ENCODE results near the gene EXOSC7. TPM values are rescaled to one million over a fixed set of nuclear protein-coding genes. Genes with fewer than 3 reads are reported as not detected.

The EXOSC7 gene
- total and polyA plus RNA-seq, 2 experiments from 2014 or later = 31.1 to 53.5 TPM

- Histone ChIP-seq H3K9me2 (ENCODE audit: insufficient read depth) (no peaks in the 10 kb centered on the region), H3K4me3 (peak overlapping the region; percentile 42), H2AFZ (no peak overlapping the region), H3F3A (ENCODE audit: insufficient read depth) (peaks cover 55% of the 10 kb centered on the region), H3K9ac (peak overlapping the region; percentile 56), H3K36me3 (ENCODE audit: low read depth) (no peaks in the 10 kb centered on the region), H3K79me2 (ENCODE audit: insufficient read depth) (no peaks in the 10 kb centered on the region), H3K27ac (peak overlapping the region; percentile 83), H4K20me1 (ENCODE audit: insufficient read depth) (no peaks in the 10 kb centered on the region), H3K9me3 (ENCODE audit: low read depth) (no peaks in the 10 kb centered on the region), H3K27me3 (replicated peaks; ENCODE audit: insufficient read depth) (no peaks in the 10 kb centered on the region), H3K4me1 (ENCODE audit: insufficient read depth) (peaks cover 55% of the 10 kb centered on the region), H3K4me2 (ENCODE audit: unreplicated experiment) (peak overlapping the region; percentile 64)
- 10 to 12% methylated on average over 7 of the region's 7 CpGs for WGBS, 2 experiments (ENCODE audit: low coverage in 1 of 2, low lambda C conversion rate in 2 of 2, missing lambda C conversion rate in 2 of 2)
- peak; percentile 81 for DNase-seq
- no peak for TF ChIP-seq EZH2 (IDR thresholded peaks at IDR 0.05; ENCODE audit: insufficient read depth, poor library complexity, severe bottlenecking)
- no peak for TF ChIP-seq EZH2phosphoT487 (IDR thresholded peaks at IDR 0.05; ENCODE audit: insufficient read depth, low read depth)
- in situ Hi-C loops (cut with MboI) = no loop called here
Measured at GRCh38 chr3:45055411-45056143, 79.5 kb downstream of the EXOSC7 start.

- no peaks in the 10 kb centered on the region for H3K9me2 ChIP-seq (ENCODE audit: insufficient read depth)
- H3K9me3 ChIP-seq (ENCODE audit: low read depth) = no peaks in the 10 kb centered on the region
- no peak overlapping the region for H3K4me3 ChIP-seq
- H2AFZ ChIP-seq = no peak overlapping the region
- H3K36me3 ChIP-seq (ENCODE audit: low read depth) = no peaks in the 10 kb centered on the region
- H3K27ac ChIP-seq = no peak overlapping the region
- no peaks in the 10 kb centered on the region for H3K79me2 ChIP-seq (ENCODE audit: insufficient read depth)
- no peaks in the 10 kb centered on the region for H3K27me3 ChIP-seq (replicated peaks; ENCODE audit: insufficient read depth)
- in situ Hi-C loops (cut with MboI) = no loop called here
- no peak overlapping the region for H3K9ac ChIP-seq
- peaks cover 55% of the 10 kb centered on the region for H3F3A ChIP-seq (ENCODE audit: insufficient read depth)
- H3K4me1 ChIP-seq (ENCODE audit: insufficient read depth) = peaks cover 55% of the 10 kb centered on the region
- H4K20me1 ChIP-seq (ENCODE audit: insufficient read depth) = no peaks in the 10 kb centered on the region
- TF ChIP-seq EZH2phosphoT487 (IDR thresholded peaks at IDR 0.05; ENCODE audit: insufficient read depth, low read depth) = no peak
- TF ChIP-seq EZH2 (IDR thresholded peaks at IDR 0.05; ENCODE audit: insufficient read depth, poor library complexity, severe bottlenecking) = no peak
- 84 to 85% methylated on average over 5 of the region's 5 CpGs for WGBS, 2 experiments (ENCODE audit: low coverage in 1 of 2, low lambda C conversion rate in 2 of 2, missing lambda C conversion rate in 2 of 2)
- H3K4me2 ChIP-seq (ENCODE audit: unreplicated experiment) = no peak overlapping the region
- DNase-seq = no peak
Measured at GRCh38 chr3:45056608-45057301, 80.7 kb downstream of the EXOSC7 start.

DNA sequence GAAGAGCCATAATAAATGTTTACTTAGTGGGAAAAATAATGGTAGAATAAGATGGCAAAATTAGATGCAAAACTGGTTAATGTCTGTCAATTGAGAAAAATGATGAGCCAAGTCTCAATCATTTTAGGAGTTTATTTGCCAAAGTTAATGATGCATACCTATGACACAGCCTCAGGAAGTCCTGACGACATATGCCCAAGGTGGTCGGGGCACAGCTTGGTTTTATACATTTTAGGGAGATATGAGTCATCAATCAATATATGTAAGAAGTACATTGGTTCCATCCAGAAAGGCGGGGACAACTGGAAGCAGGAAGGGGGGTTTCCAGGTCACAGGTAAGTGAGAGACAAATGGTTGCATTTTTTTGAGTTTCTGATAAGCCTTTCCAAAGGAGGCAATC, 81.5 kb downstream of the EXOSC7 start:
- 39 to 40% methylated on average over 3 of the region's 3 CpGs for WGBS, 2 experiments (ENCODE audit: low coverage in 1 of 2, low lambda C conversion rate in 2 of 2, missing lambda C conversion rate in 2 of 2)
- Histone ChIP-seq H3K9ac (no peak overlapping the region), H4K20me1 (ENCODE audit: insufficient read depth) (no peaks in the 10 kb centered on the region), H3K4me3 (no peak overlapping the region), H3K79me2 (ENCODE audit: insufficient read depth) (no peaks in the 10 kb centered on the region), H3K4me2 (ENCODE audit: unreplicated experiment) (no peak overlapping the region), H3K36me3 (ENCODE audit: low read depth) (no peaks in the 10 kb centered on the region), H3K27me3 (replicated peaks; ENCODE audit: insufficient read depth) (no peaks in the 10 kb centered on the region), H3K9me2 (ENCODE audit: insufficient read depth) (no peaks in the 10 kb centered on the region), H3K9me3 (ENCODE audit: low read depth) (no peaks in the 10 kb centered on the region), H3K4me1 (ENCODE audit: insufficient read depth) (peaks cover 55% of the 10 kb centered on the region), H2AFZ (no peak overlapping the region), H3F3A (ENCODE audit: insufficient read depth) (peaks cover 55% of the 10 kb centered on the region), H3K27ac (no peak overlapping the region)
- no peak for TF ChIP-seq EZH2phosphoT487 (IDR thresholded peaks at IDR 0.05; ENCODE audit: insufficient read depth, low read depth)
- no peak for TF ChIP-seq EZH2 (IDR thresholded peaks at IDR 0.05; ENCODE audit: insufficient read depth, poor library complexity, severe bottlenecking)
- in situ Hi-C loops (cut with MboI) = no loop called here
- DNase-seq = no peak

DNA sequence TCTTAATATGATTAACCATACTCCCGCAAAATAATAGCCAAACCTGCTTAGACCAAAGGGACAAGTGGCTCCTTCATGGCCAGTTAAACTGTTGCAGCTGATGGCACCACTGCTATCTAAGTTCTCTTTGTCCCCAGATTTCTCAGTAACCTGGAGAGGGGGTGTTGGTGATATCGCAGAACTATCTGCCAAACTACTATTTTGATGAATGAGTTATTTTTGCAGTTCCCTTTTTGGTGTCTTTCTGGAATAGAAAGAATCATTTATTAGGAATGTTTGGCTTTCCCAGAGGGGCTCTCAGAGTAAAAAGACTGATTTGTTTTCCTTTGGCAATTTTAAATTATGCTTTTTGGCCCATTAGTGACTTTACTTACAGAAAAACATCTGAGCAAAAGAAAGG, 83.1 kb downstream of the EXOSC7 start:
- Histone ChIP-seq H3K4me3 (no peak overlapping the region), H3K36me3 (ENCODE audit: low read depth) (no peaks in the 10 kb centered on the region), H3K27ac (no peak overlapping the region), H3K4me1 (ENCODE audit: insufficient read depth) (peaks cover 46% of the 10 kb centered on the region), H4K20me1 (ENCODE audit: insufficient read depth) (no peaks in the 10 kb centered on the region), H3K79me2 (ENCODE audit: insufficient read depth) (no peaks in the 10 kb centered on the region), H3K9ac (no peak overlapping the region), H3K9me3 (ENCODE audit: low read depth) (no peaks in the 10 kb centered on the region), H3K27me3 (replicated peaks; ENCODE audit: insufficient read depth) (no peaks in the 10 kb centered on the region), H2AFZ (no peak overlapping the region), H3F3A (ENCODE audit: insufficient read depth) (peaks cover 42% of the 10 kb centered on the region), H3K9me2 (ENCODE audit: insufficient read depth) (no peaks in the 10 kb centered on the region), H3K4me2 (ENCODE audit: unreplicated experiment) (no peak overlapping the region)
- no peak for DNase-seq
- WGBS, 2 experiments (ENCODE audit: low coverage in 1 of 2, low lambda C conversion rate in 2 of 2, missing lambda C conversion rate in 2 of 2) = 96 to 97% methylated on average over 2 of the region's 2 CpGs
- in situ Hi-C loops (cut with MboI) = no loop called here
- no peak for TF ChIP-seq EZH2phosphoT487 (IDR thresholded peaks at IDR 0.05; ENCODE audit: insufficient read depth, low read depth)
- no peak for TF ChIP-seq EZH2 (IDR thresholded peaks at IDR 0.05; ENCODE audit: insufficient read depth, poor library complexity, severe bottlenecking)

All from GM23248 (cell line).